Measurements from ENCODE around the gene LAG3. TPM values are rescaled to one million over a fixed set of nuclear protein-coding genes. Genes with fewer than 3 reads are reported as not detected.

LAG3 gene
- total RNA-seq, 1 donor from 2014 or later = 1.5 TPM

DNA sequence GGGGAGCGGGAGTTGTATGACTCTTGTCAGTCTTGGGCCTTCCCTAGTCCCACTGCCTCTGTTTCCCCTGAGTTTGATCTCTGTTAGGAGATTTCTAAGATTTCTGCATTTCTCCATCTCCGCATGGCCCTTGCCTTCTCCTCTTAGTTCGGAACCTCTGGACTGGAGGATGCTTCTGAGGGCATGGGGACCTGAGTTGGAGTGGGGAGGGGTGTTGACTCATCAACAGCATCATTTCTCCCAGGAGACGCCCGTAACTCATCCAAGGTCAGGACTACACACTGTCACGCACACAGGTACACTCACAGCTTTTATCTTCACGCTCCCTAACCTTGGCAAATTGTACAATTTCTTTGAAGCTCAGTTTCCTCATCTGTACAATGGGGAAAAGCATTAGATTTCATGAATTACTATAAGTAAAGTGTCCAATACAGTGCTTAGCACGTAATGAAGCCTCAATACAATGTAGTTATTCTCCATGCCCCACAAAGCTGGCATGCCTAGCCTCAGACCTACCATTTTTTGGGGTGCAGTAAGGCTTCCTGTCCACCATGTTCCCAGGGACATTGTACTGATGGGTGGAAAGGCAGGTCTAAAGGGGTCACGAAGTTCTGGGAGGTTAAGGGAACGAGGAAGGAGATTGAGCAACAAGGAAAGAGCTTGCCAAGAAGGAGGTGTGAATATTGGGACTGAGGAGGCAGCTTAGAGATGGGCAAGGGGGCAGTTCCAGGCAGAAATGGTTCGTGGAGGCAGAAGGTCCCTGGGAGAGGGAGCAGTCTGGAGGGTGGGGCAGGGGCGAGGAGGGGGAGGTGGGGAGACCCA is 600 bp upstream of the LAG3 start:
- DNase-seq (no peak), ATAC-seq (no peak)
- intact Hi-C loops (cut with DNase I) = no loop called here
- no peak overlapping the region for H3K4me3 ChIP-seq
- no peaks in the 10 kb centered on the region for H3K9me3 ChIP-seq
- H3K4me1 ChIP-seq = peaks cover 30% of the 10 kb centered on the region
- TF ChIP-seq, protein P1, sequence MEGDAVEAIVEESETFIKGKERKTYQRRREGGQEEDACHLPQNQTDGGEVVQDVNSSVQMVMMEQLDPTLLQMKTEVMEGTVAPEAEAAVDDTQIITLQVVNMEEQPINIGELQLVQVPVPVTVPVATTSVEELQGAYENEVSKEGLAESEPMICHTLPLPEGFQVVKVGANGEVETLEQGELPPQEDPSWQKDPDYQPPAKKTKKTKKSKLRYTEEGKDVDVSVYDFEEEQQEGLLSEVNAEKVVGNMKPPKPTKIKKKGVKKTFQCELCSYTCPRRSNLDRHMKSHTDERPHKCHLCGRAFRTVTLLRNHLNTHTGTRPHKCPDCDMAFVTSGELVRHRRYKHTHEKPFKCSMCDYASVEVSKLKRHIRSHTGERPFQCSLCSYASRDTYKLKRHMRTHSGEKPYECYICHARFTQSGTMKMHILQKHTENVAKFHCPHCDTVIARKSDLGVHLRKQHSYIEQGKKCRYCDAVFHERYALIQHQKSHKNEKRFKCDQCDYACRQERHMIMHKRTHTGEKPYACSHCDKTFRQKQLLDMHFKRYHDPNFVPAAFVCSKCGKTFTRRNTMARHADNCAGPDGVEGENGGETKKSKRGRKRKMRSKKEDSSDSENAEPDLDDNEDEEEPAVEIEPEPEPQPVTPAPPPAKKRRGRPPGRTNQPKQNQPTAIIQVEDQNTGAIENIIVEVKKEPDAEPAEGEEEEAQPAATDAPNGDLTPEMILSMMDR (IDR thresholded peaks at IDR 0.05) = no peak
- H3K27ac ChIP-seq = no peak overlapping the region
- no peaks in the 10 kb centered on the region for H3K27me3 ChIP-seq
- H3K36me3 ChIP-seq = peaks cover 14% of the 10 kb centered on the region

DNA sequence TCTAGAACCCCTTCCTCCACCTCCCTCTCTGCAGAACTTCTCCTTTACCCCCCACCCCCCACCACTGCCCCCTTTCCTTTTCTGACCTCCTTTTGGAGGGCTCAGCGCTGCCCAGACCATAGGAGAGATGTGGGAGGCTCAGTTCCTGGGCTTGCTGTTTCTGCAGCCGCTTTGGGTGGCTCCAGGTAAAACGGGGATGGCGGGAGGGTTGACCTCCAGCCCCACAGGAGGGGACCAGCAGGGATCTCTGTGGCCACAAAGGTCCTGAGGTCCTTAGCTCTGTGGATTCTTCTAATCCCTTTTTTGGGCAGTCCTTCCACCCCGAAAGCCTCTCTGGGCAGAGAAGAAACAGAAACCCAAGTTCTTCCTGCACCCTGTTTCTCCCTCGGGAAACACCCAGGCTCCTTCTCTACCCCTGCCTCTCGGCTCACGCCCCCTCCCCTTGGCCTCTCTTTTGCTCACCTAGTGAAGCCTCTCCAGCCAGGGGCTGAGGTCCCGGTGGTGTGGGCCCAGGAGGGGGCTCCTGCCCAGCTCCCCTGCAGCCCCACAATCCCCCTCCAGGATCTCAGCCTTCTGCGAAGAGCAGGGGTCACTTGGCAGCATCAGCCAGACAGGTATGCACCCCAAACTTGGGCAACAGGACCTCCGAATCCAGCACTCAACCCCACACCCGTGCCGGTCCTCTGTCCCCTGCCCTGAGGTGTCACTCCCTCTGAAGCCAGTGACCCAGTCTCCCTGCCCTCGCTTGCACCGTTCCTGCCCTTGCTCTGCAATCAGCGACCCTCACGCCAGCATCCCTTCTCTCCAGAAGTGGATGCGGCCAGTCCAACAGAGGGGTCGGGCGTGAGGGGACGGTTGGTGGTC is 638 bp downstream of the LAG3 start:
- intact Hi-C loops (cut with DNase I) = no loop called here
- ATAC-seq (no peak), DNase-seq (no peak)
- Histone ChIP-seq H3K4me1 (peaks cover 28% of the 10 kb centered on the region), H3K36me3 (peaks cover 14% of the 10 kb centered on the region), H3K27me3 (no peaks in the 10 kb centered on the region), H3K27ac (no peak overlapping the region), H3K9me3 (no peaks in the 10 kb centered on the region), H3K4me3 (no peak overlapping the region)
- TF ChIP-seq, protein P1 (IDR thresholded peaks at IDR 0.05) = no peak

DNA sequence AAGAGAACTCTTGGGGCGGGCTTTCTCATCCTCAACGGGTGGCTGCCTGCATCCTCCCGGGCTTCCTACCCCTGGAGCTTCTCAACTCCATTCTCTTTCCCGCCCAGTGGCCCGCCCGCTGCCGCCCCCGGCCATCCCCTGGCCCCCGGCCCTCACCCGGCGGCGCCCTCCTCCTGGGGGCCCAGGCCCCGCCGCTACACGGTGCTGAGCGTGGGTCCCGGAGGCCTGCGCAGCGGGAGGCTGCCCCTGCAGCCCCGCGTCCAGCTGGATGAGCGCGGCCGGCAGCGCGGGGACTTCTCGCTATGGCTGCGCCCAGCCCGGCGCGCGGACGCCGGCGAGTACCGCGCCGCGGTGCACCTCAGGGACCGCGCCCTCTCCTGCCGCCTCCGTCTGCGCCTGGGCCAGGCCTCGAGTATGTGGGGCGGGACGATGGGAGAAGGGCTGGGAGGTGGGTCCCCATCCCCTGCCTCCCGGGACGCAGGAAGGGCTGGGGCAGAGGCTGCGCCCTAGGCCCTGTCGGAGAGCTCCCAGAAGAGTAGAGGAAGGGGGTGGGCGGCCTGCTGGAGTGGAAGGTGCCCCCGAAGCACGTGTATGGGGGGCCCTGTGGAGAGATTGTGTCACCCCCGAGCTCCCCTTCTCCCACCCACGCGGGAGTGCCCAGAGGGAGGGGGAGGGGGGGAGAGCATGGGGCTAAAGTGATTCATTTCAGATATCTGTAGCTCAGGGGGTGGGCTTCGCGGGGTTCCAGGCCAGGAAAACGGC is 1.5 kb downstream of the LAG3 start:
- intact Hi-C loops (cut with DNase I) = no loop called here
- no peak for DNase-seq

DNA sequence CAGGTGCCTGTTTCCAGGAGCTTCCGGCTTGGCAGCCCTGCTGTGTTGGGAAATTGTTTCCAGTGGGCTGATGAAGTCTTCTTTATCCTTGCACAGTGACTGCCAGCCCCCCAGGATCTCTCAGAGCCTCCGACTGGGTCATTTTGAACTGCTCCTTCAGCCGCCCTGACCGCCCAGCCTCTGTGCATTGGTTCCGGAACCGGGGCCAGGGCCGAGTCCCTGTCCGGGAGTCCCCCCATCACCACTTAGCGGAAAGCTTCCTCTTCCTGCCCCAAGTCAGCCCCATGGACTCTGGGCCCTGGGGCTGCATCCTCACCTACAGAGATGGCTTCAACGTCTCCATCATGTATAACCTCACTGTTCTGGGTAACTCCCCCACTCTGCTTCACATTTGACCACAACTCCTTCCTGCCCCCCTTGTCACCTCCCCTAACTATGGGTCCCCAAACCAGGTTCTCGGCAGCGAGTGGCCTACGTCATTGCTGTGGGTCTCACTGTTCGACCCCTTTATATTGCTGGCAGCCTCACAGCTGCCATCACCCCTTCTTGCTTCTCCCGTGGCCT is 2.3 kb downstream of the LAG3 start:
- no peak overlapping the region for H3K27ac ChIP-seq

More for the DNA sequence above, 1.5 kb downstream of the LAG3 start:
- H3K4me3 ChIP-seq = peak overlapping the region; percentile 25
- peaks cover 26% of the 10 kb centered on the region for H3K4me1 ChIP-seq
- no peak overlapping the region for H3K27ac ChIP-seq
- TF ChIP-seq, protein P1 (IDR thresholded peaks at IDR 0.05) = no peak
- no peak for ATAC-seq
- peaks cover 14% of the 10 kb centered on the region for H3K36me3 ChIP-seq
- no peaks in the 10 kb centered on the region for H3K9me3 ChIP-seq
- H3K27me3 ChIP-seq = no peaks in the 10 kb centered on the region

More for the DNA sequence above, 2.3 kb downstream of the LAG3 start:
- intact Hi-C loops (cut with DNase I) = no loop called here
- no peaks in the 10 kb centered on the region for H3K9me3 ChIP-seq
- H3K36me3 ChIP-seq = peaks cover 14% of the 10 kb centered on the region
- H3K4me3 ChIP-seq = peak overlapping the region; percentile 25
- TF ChIP-seq, protein P1 (IDR thresholded peaks at IDR 0.05) = no peak
- no peaks in the 10 kb centered on the region for H3K27me3 ChIP-seq
- no peak for ATAC-seq
- no peak for DNase-seq
- peaks cover 28% of the 10 kb centered on the region for H3K4me1 ChIP-seq
